Mesenchymal stem cell (in vitro differentiated cells and primary cell): ENCODE measurements around the gene SLC17A5. TPM values are rescaled to one million over a fixed set of nuclear protein-coding genes. Genes with fewer than 3 reads are reported as not detected.

Experiments
- DNase-seq: peaks from one replicate; pipeline ENCODE4 v3.0.0-alpha.2; 2013
- H2AFZ ChIP-seq: one replicate; pipeline ENCODE4 v1.6.1; 2013; ENCODE audit warnings: low read depth, mild to moderate bottlenecking, control low read depth, inconsistent platforms, low read length, moderate library complexity
- H2AK5ac ChIP-seq: 2 replicates; pipeline ENCODE4 v1.6.1; 2013; ENCODE audit warnings: low read length, moderate library complexity, mild to moderate bottlenecking, inconsistent platforms; ENCODE audit not compliant: severe bottlenecking
- H2BK120ac ChIP-seq: one replicate; pipeline ENCODE4 v1.6.1; 2013; ENCODE audit warnings: low read depth, mild to moderate bottlenecking, inconsistent platforms, low read length, moderate library complexity
- H2BK12ac ChIP-seq, 2 experiments: one replicate each; pipeline ENCODE4 v1.6.1; 2013; ENCODE audit warnings: inconsistent platforms in 2 of 2, low read length in 2 of 2, mild to moderate bottlenecking in 2 of 2, moderate library complexity in 2 of 2, control low read depth in 1 of 2
- H2BK15ac ChIP-seq: one replicate; pipeline ENCODE4 v1.6.1; 2013; ENCODE audit warnings: mild to moderate bottlenecking, low read depth, inconsistent platforms; ENCODE audit not compliant: poor library complexity, severe bottlenecking
- H2BK5ac ChIP-seq: 2 replicates; pipeline ENCODE4 v1.6.1; 2013; ENCODE audit warnings: low read depth, mild to moderate bottlenecking, low read length, control low read depth, inconsistent platforms; ENCODE audit not compliant: poor library complexity, severe bottlenecking
- H3K14ac ChIP-seq, 2 experiments: one replicate each; pipeline ENCODE4 v1.6.1; 2013; ENCODE audit warnings: inconsistent platforms in 2 of 2, low read length in 2 of 2, control low read depth in 1 of 2, mild to moderate bottlenecking in 1 of 2, moderate library complexity in 1 of 2
- H3K18ac ChIP-seq, 2 experiments: one replicate each; pipeline ENCODE4 v1.6.1; 2013; ENCODE audit warnings: inconsistent platforms in 2 of 2, low read length in 2 of 2, control low read depth in 1 of 2, low read depth in 1 of 2, mild to moderate bottlenecking in 1 of 2
- H3K23ac ChIP-seq, 2 experiments: one replicate each; pipeline ENCODE4 v1.6.1; 2013; ENCODE audit warnings: inconsistent platforms in 2 of 2, low read length in 2 of 2, mild to moderate bottlenecking in 2 of 2, moderate library complexity in 2 of 2, control low read depth in 1 of 2
- H3K27ac ChIP-seq: 2 replicates; pipeline ENCODE4 v1.5.1; 2013; ENCODE audit warnings: mild to moderate bottlenecking, moderate library complexity, low read length, control low read depth, inconsistent platforms; ENCODE audit not compliant: poor library complexity, severe bottlenecking
- H3K27me3 ChIP-seq, 2 experiments: 2 replicates each; pipeline versions ENCODE4 v1.6.1 to v1.7.0; 2013; ENCODE audit warnings: low read length in 2 of 2, mild to moderate bottlenecking in 2 of 2, moderate library complexity in 2 of 2, control low read depth in 1 of 2, inconsistent platforms in 1 of 2; ENCODE audit not compliant: control insufficient read depth in 1 of 2, insufficient read depth in 1 of 2
- H3K36me3 ChIP-seq, 2 experiments: 2 replicates each; pipeline versions ENCODE4 v1.6.1 to v1.7.0; 2013; ENCODE audit warnings: low read length in 2 of 2, control low read depth in 1 of 2, inconsistent platforms in 1 of 2, low read depth in 1 of 2, mild to moderate bottlenecking in 1 of 2; ENCODE audit not compliant: insufficient read depth in 2 of 2, control insufficient read depth in 1 of 2
- H3K4ac ChIP-seq, 2 experiments: one replicate each; pipeline ENCODE4 v1.6.1; 2013; ENCODE audit warnings: inconsistent platforms in 2 of 2, low read length in 2 of 2, mild to moderate bottlenecking in 2 of 2, moderate library complexity in 2 of 2, control low read depth in 1 of 2, low read depth in 1 of 2
- H3K4me1 ChIP-seq: 2 replicates; pipeline ENCODE4 v1.6.1; 2013; ENCODE audit warnings: low read depth, low read length, control low read depth; ENCODE audit not compliant: control insufficient read depth, insufficient read depth
- H3K4me2 ChIP-seq: 2 replicates; pipeline ENCODE4 v1.6.1; 2013; ENCODE audit warnings: low read length, mild to moderate bottlenecking, inconsistent platforms; ENCODE audit not compliant: poor library complexity, severe bottlenecking
- H3K4me3 ChIP-seq, 2 experiments: 2 replicates each; pipeline versions ENCODE4 v1.5.1 to v1.7.0; 2013; ENCODE audit warnings: low read length in 2 of 2, mild to moderate bottlenecking in 2 of 2, control low read depth in 1 of 2, low read depth in 1 of 2; ENCODE audit not compliant: insufficient read depth in 1 of 2
- H3K79me1 ChIP-seq: replicated peaks from 2 replicates; pipeline ENCODE4 v1.6.1; 2013; ENCODE audit warnings: mild to moderate bottlenecking, control low read depth, low read length, inconsistent platforms; ENCODE audit not compliant: poor library complexity, severe bottlenecking
- H3K9ac ChIP-seq: 2 replicates; pipeline ENCODE4 v1.7.0; 2013; ENCODE audit warnings: mild to moderate bottlenecking, low read length, moderate library complexity
- H3K9me3 ChIP-seq: 2 replicates; pipeline ENCODE4 v1.7.0; 2013; ENCODE audit warnings: mild to moderate bottlenecking, low read length; ENCODE audit not compliant: control insufficient read depth
- H4K8ac ChIP-seq: one replicate; pipeline ENCODE4 v1.6.1; 2013; ENCODE audit warnings: inconsistent platforms, mild to moderate bottlenecking, low read length, moderate library complexity
- H4K91ac ChIP-seq: one replicate; pipeline ENCODE4 v1.6.1; 2013; ENCODE audit warnings: mild to moderate bottlenecking, low read length, inconsistent platforms
- WGBS: methylation state at CpG from one replicate; pipeline ENCODE4 v1.1.7; 2013; ENCODE audit warnings: mixed read lengths; 5-methylcytosine and 5-hydroxymethylcytosine counted together
- polyA plus RNA-seq, 2 experiments: library from polyadenylated mRNA; stranded (reverse); fragments of 200-250 nt; gene quantifications; one replicate each; pipeline ENCODE4 v1.2.3, GENCODE V29; 2013

SLC17A5 gene
- 66.7 TPM for polyA plus RNA-seq (2013, experiment 1 of 2)
- polyA plus RNA-seq (2013, experiment 2 of 2), result 69.0 TPM

GRCh38 chr6:73653571-73654424, at the start of gene SLC17A5:
SLC17A5 (minus strand) TSS chr6:73653992; CDS start chr6:73653886, 106 bp downstream.
- WGBS, result under 1% methylated on average over 63 of the region's 90 CpGs
- Histone ChIP-seq H3K4me2 (peak within 1 kb of the TSS; percentile 74), H2AK5ac (no peak within 1 kb of the TSS), H3K23ac (peak within 1 kb of the TSS in 1 of 2 experiments; percentile 89), H3K4ac (peak within 1 kb of the TSS; percentile 57 to 91), H3K27ac (peak within 1 kb of the TSS; percentile 97), H2BK120ac (peak within 1 kb of the TSS; percentile 71), H3K4me3 (peak within 1 kb of the TSS; percentile 89 to 99), H2BK12ac (peak within 1 kb of the TSS in 1 of 2 experiments; percentile 77), H3K27me3 (no peaks in the 10 kb centered on the region), H3K9me3 (no peaks in the 10 kb centered on the region), H4K8ac (peak within 1 kb of the TSS; percentile 97), H2BK15ac (peak within 1 kb of the TSS; percentile 89), H2AFZ (peak within 1 kb of the TSS; percentile 96), H3K9ac (peak within 1 kb of the TSS; percentile 98), H2BK5ac (peak within 1 kb of the TSS; percentile 87), H3K79me1 (peaks cover 6% of the 10 kb centered on the region), H3K14ac (peak within 1 kb of the TSS; percentile 47 to 100), H3K18ac (peak within 1 kb of the TSS; percentile 94 to 99), H4K91ac (peak within 1 kb of the TSS; percentile 85), H3K4me1 (no peaks in the 10 kb centered on the region), H3K36me3 (peaks cover 2 to 15% of the 10 kb centered on the region in 2 experiments)
- peak; percentile 96 for DNase-seq

GRCh38 chr6:73703466-73703865, 49.7 kb upstream of the SLC17A5 start:
- peak; percentile 47 for DNase-seq
- Histone ChIP-seq H3K4me1 (peaks cover 1% of the 10 kb centered on the region), H3K23ac (no peak overlapping the region), H3K79me1 (peaks cover 22% of the 10 kb centered on the region), H3K27ac (peak overlapping the region; percentile 58), H3K36me3 (peaks cover 0 to 56% of the 10 kb centered on the region in 2 experiments), H4K91ac (no peak overlapping the region), H3K18ac (no peak overlapping the region), H3K4me2 (no peak overlapping the region), H3K4me3 (no peak overlapping the region), H3K14ac (no peak overlapping the region), H2BK12ac (no peak overlapping the region), H2AK5ac (no peak overlapping the region), H2BK120ac (no peak overlapping the region), H2AFZ (no peak overlapping the region), H3K9ac (peak overlapping the region; percentile 85), H3K9me3 (no peaks in the 10 kb centered on the region), H3K4ac (peak overlapping the region in 1 of 2 experiments; percentile 20), H3K27me3 (no peaks in the 10 kb centered on the region), H2BK5ac (no peak overlapping the region), H2BK15ac (no peak overlapping the region), H4K8ac (no peak overlapping the region)
- no CpG with 5 or more reads among the region's 1 CpG for WGBS

GRCh38 chr6:73702444-73702843, 48.7 kb upstream of the SLC17A5 start:
- H3K27ac ChIP-seq, result no peak overlapping the region
- H3K9ac ChIP-seq, result no peak overlapping the region

More at GRCh38 chr6:73702444-73702843, 48.7 kb upstream of the SLC17A5 start:
- H2BK15ac ChIP-seq, result no peak overlapping the region
- no peak overlapping the region for H2AK5ac ChIP-seq
- no peak overlapping the region for H3K14ac ChIP-seq
- no peak overlapping the region for H2BK120ac ChIP-seq
- no peak overlapping the region for H3K18ac ChIP-seq
- no peak overlapping the region for H2BK12ac ChIP-seq
- 100% methylated on average over 2 of the region's 2 CpGs for WGBS
- H3K4me1 ChIP-seq, result peaks cover 1% of the 10 kb centered on the region
- peaks cover 0 to 64% of the 10 kb centered on the region in 2 experiments for H3K36me3 ChIP-seq
- H3K79me1 ChIP-seq, result peaks cover 25% of the 10 kb centered on the region
- no peak overlapping the region for H4K91ac ChIP-seq
- no peak overlapping the region for H2AFZ ChIP-seq
- H3K9me3 ChIP-seq, result no peaks in the 10 kb centered on the region
- no peak overlapping the region for H4K8ac ChIP-seq
- H2BK5ac ChIP-seq, result no peak overlapping the region
- no peak for DNase-seq
- H3K27me3 ChIP-seq, result no peaks in the 10 kb centered on the region
- H3K4me3 ChIP-seq, result no peak overlapping the region
- H3K4ac ChIP-seq, result no peak overlapping the region
- H3K23ac ChIP-seq, result no peak overlapping the region
- no peak overlapping the region for H3K4me2 ChIP-seq
